Measurements from ENCODE around the gene PGBD5.
A peak's percentile ranks its signal among the peaks of the same experiment; 100 is the strongest.

PGBD5 gene

GRCh38 chr1:230345139-230345885 lies 80.8 kb downstream of the PGBD5 start:
- no peak for DNase-seq

GRCh38 chr1:230342699-230343098 lies 83.4 kb downstream of the PGBD5 start:
- no peak for DNase-seq

- DNase-seq = no peak
Measured at GRCh38 chr1:230342019-230342418, 84.1 kb downstream of the PGBD5 start.

- no peak for DNase-seq
Measured at GRCh38 chr1:230341162-230341546, 85.0 kb downstream of the PGBD5 start.

GRCh38 chr1:230340526-230341161 lies 85.5 kb downstream of the PGBD5 start:
- no peak for DNase-seq

- DNase-seq = no peak
Measured at GRCh38 chr1:230339033-230339432, 87.1 kb downstream of the PGBD5 start.

- no peak for DNase-seq
Measured at GRCh38 chr1:230337266-230337665, 88.9 kb downstream of the PGBD5 start.

- DNase-seq = no peak
Measured at GRCh38 chr1:230335861-230336522, 90.1 kb downstream of the PGBD5 start.

- no peak for DNase-seq
Measured at GRCh38 chr1:230334447-230334837, 91.7 kb downstream of the PGBD5 start.

GRCh38 chr1:230333590-230334446 lies 92.3 kb downstream of the PGBD5 start:
- no peak for DNase-seq

GRCh38 chr1:230332575-230333066 lies 93.5 kb downstream of the PGBD5 start:
- DNase-seq = no peak

- no peak for DNase-seq
Measured at GRCh38 chr1:230332061-230332460, 94.1 kb downstream of the PGBD5 start.

GRCh38 chr1:230330157-230330556 lies 96.0 kb downstream of the PGBD5 start:
- DNase-seq = no peak

GRCh38 chr1:230328342-230329015 lies 97.7 kb downstream of the PGBD5 start:
- DNase-seq = no peak

- DNase-seq = no peak
Measured at GRCh38 chr1:230327892-230328284, 98.2 kb downstream of the PGBD5 start.

GRCh38 chr1:230326971-230327891 lies 98.9 kb downstream of the PGBD5 start:
- DNase-seq = no peak

GRCh38 chr1:230323686-230324085 lies 102.4 kb downstream of the PGBD5 start:
- DNase-seq = no peak

- DNase-seq = no peak
Measured at GRCh38 chr1:230322967-230323547, 103.1 kb downstream of the PGBD5 start.

- no peak for DNase-seq
Measured at GRCh38 chr1:230322421-230322756, 103.7 kb downstream of the PGBD5 start.

GRCh38 chr1:230321741-230322420 lies 104.3 kb downstream of the PGBD5 start:
- peak; percentile 80 for DNase-seq
